Right lobe of liver (tissue), 4 donors: ENCODE results near the gene POP4.

Experiments used
- CTCF ChIP-seq, 4 donors: fragments of 200-600 bp in 3 of 4; fragments of 450-650 bp in 1 of 4; IDR thresholded peaks; one replicate each; pipeline versions ENCODE4 v1.5.1 to v1.8.0; 2016 to 2022; ENCODE audit warnings: antibody characterized with exemption in 4 of 4, mild to moderate bottlenecking in 2 of 4
- POLR2A ChIP-seq: fragments of 450-650 bp; IDR thresholded peaks from one replicate; pipeline ENCODE4 v1.6.1; 2017; ENCODE audit warnings: antibody characterized with exemption, mild to moderate bottlenecking
- donor health status: DM: no; HTN: no; CAD: no.
- donor health status: DM: no; HTN: no; CAD: no.
- donor health status: DM: no; HTN: yes; CAD: no.

DNA sequence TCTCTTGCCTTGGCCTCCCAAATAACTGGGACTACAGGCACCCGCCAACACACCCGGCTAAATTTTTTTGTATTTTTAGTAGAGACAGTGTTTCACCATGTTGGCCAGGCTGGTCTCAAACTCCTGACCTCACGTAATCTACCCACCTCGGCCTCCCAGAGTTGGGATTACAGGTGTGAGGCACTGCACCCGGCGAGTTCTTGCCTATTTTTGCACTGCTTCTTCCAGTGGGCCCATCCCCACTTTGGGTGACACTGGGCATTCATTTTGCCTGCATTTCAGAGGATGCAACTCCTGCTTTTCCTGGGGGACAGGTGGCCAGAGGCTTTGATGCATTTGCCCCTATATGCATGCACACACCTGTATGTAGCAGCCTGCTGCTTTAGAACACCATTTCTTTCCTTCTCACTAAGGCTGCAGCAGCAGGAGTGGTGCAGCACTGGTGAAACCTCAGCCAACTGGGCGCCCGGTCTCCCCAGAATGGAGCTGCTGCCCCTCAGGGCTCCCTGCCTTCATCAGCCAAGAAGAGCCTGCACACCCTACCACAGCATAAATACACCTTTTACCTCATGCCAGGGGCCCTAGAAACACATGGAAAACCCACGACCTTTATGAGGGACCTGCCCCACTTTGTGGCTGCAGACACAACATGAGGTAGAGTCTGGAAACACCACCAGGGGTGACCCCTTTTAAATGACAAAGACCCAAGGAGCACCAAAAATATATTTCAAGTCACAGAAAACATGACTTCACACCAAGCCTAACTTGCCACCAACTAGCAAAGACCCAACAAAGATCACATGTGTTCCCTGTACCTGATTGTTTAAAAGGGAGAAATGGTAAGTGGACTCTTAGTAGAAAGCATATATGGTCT lies 36.8 kb upstream of the POP4 start:
- TF ChIP-seq POLR2A (no peak), CTCF (IDR thresholded peaks at IDR 0.05) (no peak)
